BLaER1 treated with 17β-estradiol and CSF1 and Interleukin-3, amounts not matched to agents 10 nM and 100 nM (cell line): ENCODE measurements around the gene ATP8B3.

Experiments used
- H3K27ac ChIP-seq, 11 experiments: shearing (Covaris generic); formaldehyde crosslinking; 2 replicates each; pipeline ENCODE4 v1.8.1; 2022
- H3K27me3 ChIP-seq, 11 experiments: shearing (Covaris generic); formaldehyde crosslinking; 2 replicates each; pipeline ENCODE4 v1.8.1; 2022
- H3K36me3 ChIP-seq, 11 experiments: shearing (Covaris generic); formaldehyde crosslinking; 2 replicates each; pipeline ENCODE4 v1.8.1; 2022
- H3K4me1 ChIP-seq, 10 experiments: shearing (Covaris generic); formaldehyde crosslinking; 2 replicates each; pipeline ENCODE4 v1.8.1; 2022
- H3K4me2 ChIP-seq, 11 experiments: shearing (Covaris generic); formaldehyde crosslinking; 2 replicates each; pipeline ENCODE4 v1.8.1; 2022
- H3K4me3 ChIP-seq, 10 experiments: shearing (Covaris generic); formaldehyde crosslinking; 2 replicates each; pipeline ENCODE4 v1.8.1; 2022
- H3K9ac ChIP-seq, 11 experiments: shearing (Covaris generic); formaldehyde crosslinking; 2 replicates each; pipeline ENCODE4 v1.8.1; 2022
- H3K9me3 ChIP-seq, 11 experiments: shearing (Covaris generic); formaldehyde crosslinking; replicated peaks in 1 of 11; 2 replicates each; pipeline ENCODE4 v1.8.1; 2022
- H4K20me1 ChIP-seq, 11 experiments: shearing (Covaris generic); formaldehyde crosslinking; 2 replicates each; pipeline ENCODE4 v1.8.1; 2022
- Cebpa-rat ChIP-seq, 11 experiments: shearing (Covaris generic); IDR thresholded peaks; 2 replicates each; pipeline ENCODE4 v1.8.1; 2022

Gene ATP8B3

DNA sequence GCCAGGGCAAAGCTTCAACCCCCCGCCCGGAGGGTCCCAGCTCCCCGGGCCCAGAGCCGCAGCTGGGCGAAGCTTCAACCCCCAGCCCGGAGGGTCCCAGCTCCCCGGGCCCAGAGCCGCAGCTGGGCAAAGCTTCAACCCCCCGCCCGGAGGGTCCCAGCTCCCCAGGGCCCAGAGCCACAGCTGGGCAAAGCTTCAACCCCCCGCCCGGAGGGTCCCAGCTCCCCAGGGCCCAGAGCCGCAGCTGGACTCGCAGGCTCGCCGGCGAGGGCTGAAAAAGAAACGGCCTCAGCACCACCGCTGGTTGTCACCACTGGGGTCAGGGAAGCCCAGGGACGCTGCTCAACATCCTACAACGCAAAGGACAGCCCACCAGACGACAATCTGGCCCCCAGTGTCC is 31.0 kb upstream of the ATP8B3 start:
- Histone ChIP-seq H3K9ac (peak overlapping the region; percentile 67 to 100 (median 99)), H3K4me1 (peaks cover 89 to 95% (median 93%) of the 10 kb centered on the region in 10 experiments), H3K4me2 (peak overlapping the region; percentile 95 to 100 (median 97)), H3K27me3 (no peaks in the 10 kb centered on the region), H3K27ac (peak overlapping the region; percentile 60 to 100 (median 78)), H3K36me3 (peaks cover 6 to 55% (median 45%) of the 10 kb centered on the region in 11 experiments; a peak in 20 of 22 replicates), H4K20me1 (peaks cover 68 to 100% (median 100%) of the 10 kb centered on the region in 11 experiments), H3K4me3 (peak overlapping the region; percentile 48 to 65 (median 57)), H3K9me3 (no peaks in the 10 kb centered on the region)
- TF ChIP-seq Cebpa-rat (IDR thresholded peaks at IDR 0.05) = no peak

DNA sequence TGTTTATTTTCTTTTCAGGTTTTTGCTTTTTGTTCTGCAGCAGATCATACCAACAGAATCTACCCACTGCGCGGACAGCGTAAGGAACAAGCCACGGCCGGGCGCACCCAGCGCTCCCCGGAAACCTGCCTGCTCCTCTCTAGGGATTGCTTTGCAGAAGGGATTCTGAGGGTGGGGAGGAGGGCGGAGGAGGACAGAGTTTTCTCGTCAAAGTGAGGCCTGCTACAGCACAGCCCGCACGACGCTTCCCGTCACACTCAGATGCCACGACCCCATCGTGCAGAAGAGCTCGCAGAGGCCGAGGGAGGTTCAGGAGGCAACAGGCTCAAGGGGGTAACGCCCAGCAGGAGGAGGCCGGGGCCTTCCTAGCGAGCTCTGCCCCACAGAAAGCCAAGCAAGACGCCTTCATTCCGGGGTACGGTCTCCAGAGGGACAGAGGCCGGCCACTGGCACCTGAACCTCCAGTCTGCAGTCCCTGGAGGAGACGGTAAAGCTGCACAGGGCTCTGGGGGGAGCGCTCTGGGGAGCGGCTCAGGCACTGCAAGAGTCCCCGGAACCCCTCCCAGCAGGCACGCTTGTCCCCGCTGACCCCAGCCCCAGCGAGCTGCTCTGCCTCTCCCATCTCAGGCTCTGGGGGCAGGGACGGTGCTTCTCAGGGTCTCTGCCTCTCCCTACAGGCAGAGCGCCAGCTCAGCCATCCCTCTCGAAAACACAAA is 29.3 kb upstream of the ATP8B3 start:
- Histone ChIP-seq H3K9ac (peak overlapping the region; percentile 67 to 100 (median 99)), H3K4me1 (peaks cover 91 to 100% (median 98%) of the 10 kb centered on the region in 10 experiments), H3K4me2 (peak overlapping the region; percentile 95 to 100 (median 97)), H3K4me3 (peak overlapping the region; percentile 37 to 65 (median 57)), H3K36me3 (peaks cover 6 to 64% (median 51%) of the 10 kb centered on the region in 11 experiments; a peak in 20 of 22 replicates), H4K20me1 (peaks cover 71 to 100% (median 100%) of the 10 kb centered on the region in 11 experiments), H3K9me3 (no peaks in the 10 kb centered on the region), H3K27ac (peak overlapping the region; percentile 49 to 100 (median 76); a peak in 21 of 22 replicates), H3K27me3 (no peaks in the 10 kb centered on the region)
- TF ChIP-seq Cebpa-rat (IDR thresholded peaks at IDR 0.05) = no peak

DNA sequence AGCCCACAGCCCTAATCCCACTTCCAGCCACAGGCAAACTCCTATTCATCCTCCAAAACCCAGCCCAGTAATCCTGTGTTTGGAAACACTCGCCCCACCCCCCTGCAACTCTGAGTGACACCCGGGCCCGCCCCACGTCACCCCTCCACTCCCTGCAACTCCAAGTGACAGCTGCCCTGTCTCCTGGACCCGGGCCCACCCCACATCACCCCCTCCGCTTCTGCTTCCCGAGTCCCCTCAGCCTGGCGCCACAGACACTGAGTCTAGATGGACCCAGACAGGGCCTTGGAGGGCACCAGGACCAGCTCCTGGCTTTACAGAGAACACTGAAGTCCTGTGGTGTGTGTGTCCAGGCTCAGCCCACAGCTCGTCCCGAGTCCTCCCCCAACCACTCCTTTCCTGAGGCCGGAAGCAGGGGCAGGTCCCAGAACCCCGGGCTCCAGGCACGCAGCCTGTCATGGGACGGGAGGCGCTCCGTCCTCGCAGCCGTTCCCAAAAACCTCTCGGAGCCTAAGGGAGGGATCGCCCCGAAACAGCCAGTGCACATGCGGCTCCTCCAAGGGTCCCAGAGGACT is 28.6 kb upstream of the ATP8B3 start:
- peak overlapping the region; percentile 67 to 100 (median 99) for H3K9ac ChIP-seq
- no peaks in the 10 kb centered on the region for H3K9me3 ChIP-seq
- peaks cover 6 to 64% (median 45%) of the 10 kb centered on the region in 11 experiments; a peak in 21 of 22 replicates for H3K36me3 ChIP-seq
- peaks cover 71 to 100% (median 100%) of the 10 kb centered on the region in 11 experiments for H4K20me1 ChIP-seq
- H3K4me2 ChIP-seq = peak overlapping the region; percentile 95 to 100 (median 97)
- no peak for TF ChIP-seq Cebpa-rat (IDR thresholded peaks at IDR 0.05)
- H3K27ac ChIP-seq = peak overlapping the region; percentile 26 to 100 (median 72); a peak in 18 of 22 replicates
- H3K4me1 ChIP-seq = peaks cover 88 to 100% (median 96%) of the 10 kb centered on the region in 10 experiments
- H3K27me3 ChIP-seq = no peaks in the 10 kb centered on the region
- H3K4me3 ChIP-seq = peak overlapping the region; percentile 37 to 65 (median 57)

GRCh38 chr19:1839658-1840540 is 27.8 kb upstream of the ATP8B3 start:
- Histone ChIP-seq H3K36me3 (peaks cover 4 to 64% (median 45%) of the 10 kb centered on the region in 11 experiments; a peak in 20 of 22 replicates), H3K9me3 (no peaks in the 10 kb centered on the region), H3K4me3 (peak overlapping the region in 7 of 10 experiments; percentile 42 to 65 (median 58); a peak in 8 of 20 replicates), H4K20me1 (peaks cover 71 to 100% (median 100%) of the 10 kb centered on the region in 11 experiments), H3K9ac (peak overlapping the region; percentile 67 to 100 (median 99); a peak in 17 of 22 replicates), H3K4me1 (peaks cover 82 to 98% (median 93%) of the 10 kb centered on the region in 10 experiments), H3K27me3 (no peaks in the 10 kb centered on the region), H3K27ac (peak overlapping the region in 7 of 11 experiments; percentile 2 to 100 (median 49); a peak in 9 of 22 replicates), H3K4me2 (peak overlapping the region; percentile 95 to 100 (median 97))
- no peak for TF ChIP-seq Cebpa-rat (IDR thresholded peaks at IDR 0.05)

DNA sequence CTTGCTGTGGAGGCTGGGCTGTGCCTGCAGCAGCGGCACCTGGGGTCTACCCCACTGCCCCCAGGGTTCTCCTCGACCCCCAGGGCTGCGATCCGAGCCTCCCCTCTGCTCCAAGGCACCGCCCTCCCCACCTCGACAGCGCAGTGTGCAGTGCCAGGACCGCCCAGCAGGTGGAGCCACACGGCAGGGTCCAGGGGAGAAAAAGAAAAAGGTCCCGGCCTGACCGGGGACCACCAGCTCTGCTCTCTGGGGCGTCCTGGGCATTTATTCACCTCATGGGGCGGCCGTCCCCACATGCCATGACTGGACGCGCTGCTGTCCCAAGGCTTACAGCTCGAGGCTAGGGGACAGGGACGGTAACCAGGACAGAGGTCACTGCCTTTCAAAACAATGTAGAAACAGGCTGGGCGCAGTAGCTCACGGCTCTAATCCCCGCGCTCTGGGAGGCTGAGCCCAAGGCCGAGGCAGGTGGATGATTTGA is 25.6 kb upstream of the ATP8B3 start:
- H3K27ac ChIP-seq = peak overlapping the region in 1 of 11 experiments; percentile 12; a peak in 1 of 22 replicates
- H3K9ac ChIP-seq = peak overlapping the region in 5 of 11 experiments; percentile 1 to 44 (median 39); a peak in 7 of 22 replicates
- no peak for TF ChIP-seq Cebpa-rat (IDR thresholded peaks at IDR 0.05)
- no peaks in the 10 kb centered on the region for H3K9me3 ChIP-seq
- H3K4me3 ChIP-seq = no peak overlapping the region
- H3K4me2 ChIP-seq = peak overlapping the region; percentile 16 to 100 (median 37); a peak in 18 of 22 replicates
- H3K4me1 ChIP-seq = peaks cover 60 to 94% (median 78%) of the 10 kb centered on the region in 10 experiments
- peaks cover 19 to 73% (median 61%) of the 10 kb centered on the region in 11 experiments for H3K36me3 ChIP-seq
- H3K27me3 ChIP-seq = no peaks in the 10 kb centered on the region
- H4K20me1 ChIP-seq = peaks cover 85 to 100% (median 100%) of the 10 kb centered on the region in 11 experiments

- Histone ChIP-seq H3K4me3 (no peak overlapping the region), H3K4me1 (peaks cover 58 to 94% (median 73%) of the 10 kb centered on the region in 10 experiments), H3K27me3 (no peaks in the 10 kb centered on the region), H4K20me1 (peaks cover 90 to 100% (median 100%) of the 10 kb centered on the region in 11 experiments), H3K36me3 (peaks cover 24 to 77% (median 66%) of the 10 kb centered on the region in 11 experiments), H3K9me3 (no peaks in the 10 kb centered on the region), H3K27ac (peak overlapping the region in 3 of 11 experiments; percentile 22 to 37 (median 25); a peak in 3 of 22 replicates), H3K4me2 (peak overlapping the region; percentile 16 to 100 (median 37); a peak in 21 of 22 replicates), H3K9ac (peak overlapping the region in 8 of 11 experiments; percentile 11 to 58 (median 44); a peak in 9 of 22 replicates)
- TF ChIP-seq Cebpa-rat (IDR thresholded peaks at IDR 0.05) = no peak
Observed at GRCh38 chr19:1837222-1837565, 25.1 kb upstream of the ATP8B3 start.

DNA sequence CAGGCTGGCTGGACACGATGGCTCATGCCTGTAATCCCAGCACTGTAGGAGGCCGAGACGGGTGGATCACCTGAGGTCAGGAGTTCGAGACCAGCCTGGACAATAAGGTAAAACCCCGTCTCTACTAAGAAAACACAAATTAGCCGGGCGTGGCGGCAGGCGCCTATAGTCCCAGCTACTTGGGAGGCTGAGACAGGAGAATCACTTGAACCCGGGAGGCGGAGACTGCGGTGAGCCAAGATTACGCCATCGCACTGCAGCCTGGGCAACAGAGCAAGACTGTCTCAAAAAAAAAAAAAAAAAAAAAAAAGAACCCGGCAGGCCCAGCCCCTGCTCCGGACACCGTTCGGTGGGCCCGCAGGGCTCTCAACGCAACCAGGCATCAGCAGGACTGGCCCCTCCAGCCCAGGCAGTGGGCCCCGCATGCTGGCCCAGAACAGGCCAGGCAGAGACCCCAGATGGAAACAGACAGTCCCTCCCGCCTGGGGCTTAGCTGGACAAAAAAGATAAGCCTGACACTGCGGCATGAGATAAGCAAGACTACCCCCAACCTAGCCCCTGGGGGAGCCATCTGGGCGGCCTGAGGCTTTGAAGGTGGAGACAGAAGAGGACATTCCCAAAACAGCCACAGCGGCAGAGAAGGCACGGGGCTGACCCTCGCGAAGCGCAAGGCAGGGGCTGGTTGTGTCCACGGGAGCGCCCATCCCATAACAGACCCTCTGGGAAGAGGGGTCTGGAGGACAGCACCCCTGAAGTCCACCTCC is 24.6 kb upstream of the ATP8B3 start:
- Histone ChIP-seq H3K27ac (peak overlapping the region in 3 of 11 experiments; percentile 22 to 37 (median 25); a peak in 4 of 22 replicates), H4K20me1 (peaks cover 95 to 100% (median 100%) of the 10 kb centered on the region in 11 experiments), H3K36me3 (peaks cover 29 to 83% (median 71%) of the 10 kb centered on the region in 11 experiments), H3K9me3 (no peaks in the 10 kb centered on the region), H3K9ac (peak overlapping the region in 10 of 11 experiments; percentile 11 to 58 (median 44); a peak in 13 of 22 replicates), H3K4me1 (peaks cover 58 to 94% (median 69%) of the 10 kb centered on the region in 10 experiments), H3K4me3 (no peak overlapping the region), H3K27me3 (no peaks in the 10 kb centered on the region), H3K4me2 (peak overlapping the region; percentile 2 to 100 (median 33); a peak in 17 of 22 replicates)
- no peak for TF ChIP-seq Cebpa-rat (IDR thresholded peaks at IDR 0.05)
